Body of pancreas (tissue), 4 donors: Measurements from ENCODE around the gene SLC9A9.

Experiments
- CTCF ChIP-seq, 7 experiments: fragments of 450-650 bp in 4 of 7; fragments of 200-600 bp in 3 of 7; sonication (generic) in 3 of 7; IDR thresholded peaks; one replicate each; pipeline ENCODE4 v1.5.1; 2016 to 2019; ENCODE audit warnings: antibody characterized with exemption in 7 of 7
- POLR2A ChIP-seq, 3 donors: fragments of 450-650 bp; IDR thresholded peaks; one replicate each; pipeline ENCODE4 v1.6.1; 2016; ENCODE audit warnings: antibody characterized with exemption in 3 of 3, mild to moderate bottlenecking in 2 of 3

- TF ChIP-seq CTCF (IDR thresholded peaks at IDR 0.05) = no peak
- no peak for TF ChIP-seq POLR2A (IDR thresholded peaks at IDR 0.05)
Observed at GRCh38 chr3:143476965-143477640, 371.2 kb downstream of the SLC9A9 start.
